ENCODE data around the gene SCFD1. TPM values are rescaled to one million over a fixed set of nuclear protein-coding genes. Genes with fewer than 3 reads are reported as not detected.

The SCFD1 gene
- total and polyA plus RNA-seq, 8 donors, result 28.1 to 247 (median 71.0) TPM

- TF ChIP-seq POLR2A (IDR thresholded peaks at IDR 0.05) (no peak), EP300 (IDR thresholded peaks at IDR 0.05) (no peak), POLR2AphosphoS5 (IDR thresholded peaks at IDR 0.05) (no peak)
- TF ChIP-seq, protein P1, sequence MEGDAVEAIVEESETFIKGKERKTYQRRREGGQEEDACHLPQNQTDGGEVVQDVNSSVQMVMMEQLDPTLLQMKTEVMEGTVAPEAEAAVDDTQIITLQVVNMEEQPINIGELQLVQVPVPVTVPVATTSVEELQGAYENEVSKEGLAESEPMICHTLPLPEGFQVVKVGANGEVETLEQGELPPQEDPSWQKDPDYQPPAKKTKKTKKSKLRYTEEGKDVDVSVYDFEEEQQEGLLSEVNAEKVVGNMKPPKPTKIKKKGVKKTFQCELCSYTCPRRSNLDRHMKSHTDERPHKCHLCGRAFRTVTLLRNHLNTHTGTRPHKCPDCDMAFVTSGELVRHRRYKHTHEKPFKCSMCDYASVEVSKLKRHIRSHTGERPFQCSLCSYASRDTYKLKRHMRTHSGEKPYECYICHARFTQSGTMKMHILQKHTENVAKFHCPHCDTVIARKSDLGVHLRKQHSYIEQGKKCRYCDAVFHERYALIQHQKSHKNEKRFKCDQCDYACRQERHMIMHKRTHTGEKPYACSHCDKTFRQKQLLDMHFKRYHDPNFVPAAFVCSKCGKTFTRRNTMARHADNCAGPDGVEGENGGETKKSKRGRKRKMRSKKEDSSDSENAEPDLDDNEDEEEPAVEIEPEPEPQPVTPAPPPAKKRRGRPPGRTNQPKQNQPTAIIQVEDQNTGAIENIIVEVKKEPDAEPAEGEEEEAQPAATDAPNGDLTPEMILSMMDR (IDR thresholded peaks at IDR 0.05), result no peak
- no peaks in the 10 kb centered on the region for H3K27me3 ChIP-seq
- H3K36me3 ChIP-seq, result peaks cover 13 to 47% (median 45%) of the 10 kb centered on the region in 4 donors
- H3K9me3 ChIP-seq, result no peaks in the 10 kb centered on the region
- no peak for DNase-seq
- H3K4me3 ChIP-seq, result no peak overlapping the region
- H3K4me1 ChIP-seq, result no peaks in the 10 kb centered on the region
- intact Hi-C loops (cut with DNase I; ENCODE audit: low total_unique reads), result no loop called here
- no peak overlapping the region for H3K27ac ChIP-seq
These were observed 88.8 kb downstream of the SCFD1 start for GRCh38 chr14:30710876-30711275.

DNA sequence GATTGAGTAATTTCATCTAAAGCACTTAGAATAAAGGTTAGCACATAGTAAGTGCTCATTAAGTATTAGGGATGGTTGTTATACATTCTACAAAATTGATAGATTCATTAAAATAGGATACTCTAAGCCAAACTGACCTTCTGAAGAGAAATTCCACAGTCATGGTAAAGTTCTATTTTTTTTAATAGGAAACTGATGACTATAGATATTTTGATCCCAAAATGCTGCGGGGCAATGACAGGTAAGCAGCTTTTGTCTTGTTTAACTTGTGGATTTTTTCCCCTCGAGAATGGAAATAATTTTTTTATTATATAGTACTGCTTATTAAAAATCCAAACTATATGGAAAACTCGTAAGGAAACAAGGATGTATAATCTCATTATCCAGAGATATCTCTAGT, 97.0 kb downstream of the SCFD1 start:
- 96 to 99% (median 97%) methylated on average over 3 of the region's 3 CpGs for WGBS, 5 donors
- DNase-seq, result no peak
- TF ChIP-seq, protein P1 (IDR thresholded peaks at IDR 0.05), result no peak
- no peak for TF ChIP-seq POLR2AphosphoS5 (IDR thresholded peaks at IDR 0.05)
- no peak for TF ChIP-seq EP300 (IDR thresholded peaks at IDR 0.05)
- TF ChIP-seq POLR2A (IDR thresholded peaks at IDR 0.05), result no peak

DNA sequence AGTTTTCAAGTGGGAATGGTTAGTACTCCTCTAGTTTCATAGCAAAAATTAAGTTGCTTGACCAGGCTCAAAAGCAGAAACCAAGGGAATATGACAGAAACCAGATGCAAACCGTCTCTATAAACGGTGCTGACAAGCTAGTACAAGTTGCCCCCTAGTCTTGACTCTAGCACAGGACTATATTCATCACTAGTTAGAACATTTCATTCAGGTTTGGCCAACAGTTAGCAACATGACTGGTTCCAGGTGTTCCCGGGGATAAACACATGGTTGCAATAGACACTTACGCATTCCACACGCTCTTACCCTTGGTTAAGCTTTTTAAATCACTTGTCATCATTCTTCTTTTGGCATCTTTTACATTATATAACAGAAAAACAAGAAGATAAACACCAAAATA, 103.6 kb downstream of the SCFD1 start:
- H3K36me3 ChIP-seq, result peaks cover 0 to 71% (median 62%) of the 10 kb centered on the region in 4 donors
- peak overlapping the region in 1 of 5 donors; percentile 29 for H3K27ac ChIP-seq
- no peak overlapping the region for H3K4me3 ChIP-seq
- H3K27me3 ChIP-seq, result no peaks in the 10 kb centered on the region
- peak in 2 of 3 donors; percentile 15 to 49 for TF ChIP-seq POLR2AphosphoS5 (IDR thresholded peaks at IDR 0.05)
- TF ChIP-seq, protein P1 (IDR thresholded peaks at IDR 0.05), result no peak
- DNase-seq, result peak in 1 of 2 donors; percentile 4
- intact Hi-C loops (cut with DNase I; ENCODE audit: low total_unique reads), result no loop called here
- H3K4me1 ChIP-seq, result peaks cover 0 to 12% (median 0%) of the 10 kb centered on the region in 4 donors
- WGBS, 5 donors, result 71 to 92% (median 86%) methylated on average over 5 of the region's 5 CpGs
- H3K9me3 ChIP-seq, result no peaks in the 10 kb centered on the region

More for the DNA sequence above, 97.0 kb downstream of the SCFD1 start:
- Histone ChIP-seq H3K27ac (no peak overlapping the region), H3K9me3 (no peaks in the 10 kb centered on the region), H3K4me1 (no peaks in the 10 kb centered on the region), H3K36me3 (peaks cover 0 to 81% (median 65%) of the 10 kb centered on the region in 4 donors), H3K27me3 (no peaks in the 10 kb centered on the region), H3K4me3 (no peak overlapping the region)
- intact Hi-C loops (cut with DNase I; ENCODE audit: low total_unique reads), result no loop called here

DNA sequence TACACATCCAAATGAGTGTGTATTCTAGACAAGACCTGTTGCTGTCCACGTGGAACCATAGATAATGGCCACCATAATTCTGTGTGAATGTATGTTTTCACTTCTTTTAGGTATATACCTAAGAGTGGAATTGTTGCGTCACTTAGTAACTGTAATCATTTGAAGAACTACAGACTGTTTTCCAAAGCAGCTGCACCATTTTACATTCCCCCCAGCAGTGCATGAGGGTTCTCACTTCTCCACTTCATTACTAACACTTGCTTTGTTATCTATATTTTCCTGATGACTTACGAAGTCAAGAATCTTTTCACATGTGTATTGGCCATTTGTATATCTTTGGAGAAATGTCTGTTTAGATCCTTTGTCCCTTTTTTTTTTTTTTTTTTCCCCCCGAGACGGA, 106.4 kb downstream of the SCFD1 start:
- H3K27me3 ChIP-seq, result no peaks in the 10 kb centered on the region
- no peaks in the 10 kb centered on the region for H3K9me3 ChIP-seq
- no peak overlapping the region for H3K27ac ChIP-seq
- peaks cover 0 to 12% (median 0%) of the 10 kb centered on the region in 4 donors for H3K4me1 ChIP-seq
- TF ChIP-seq POLR2A (IDR thresholded peaks at IDR 0.05) (no peak), EP300 (IDR thresholded peaks at IDR 0.05) (no peak), POLR2AphosphoS5 (IDR thresholded peaks at IDR 0.05) (no peak)
- TF ChIP-seq, protein P1 (IDR thresholded peaks at IDR 0.05), result no peak
- intact Hi-C loops (cut with DNase I; ENCODE audit: low total_unique reads), result no loop called here
- H3K36me3 ChIP-seq, result peaks cover 0 to 55% (median 47%) of the 10 kb centered on the region in 4 donors
- DNase-seq, result no peak
- 87 to 94% (median 91%) methylated on average over 5 of the region's 5 CpGs for WGBS, 5 donors
- H3K4me3 ChIP-seq, result no peak overlapping the region
